Neural cell (in vitro differentiated cells): ENCODE data around the gene NCLN. TPM values are rescaled to one million over a fixed set of nuclear protein-coding genes. Genes with fewer than 3 reads are reported as not detected.
"Not testable (repeated sequence)": the region's sequence is repeated elsewhere in the genome, so short reads cannot be mapped to it uniquely, and the experiment has no call there.

Experiments used
- H2AFZ ChIP-seq: fragments of 200-600, 300-800 bp; sonication (generic), shearing (Covaris generic); 2 replicates; pipeline ENCODE4 v1.6.0; 2014; ENCODE audit warnings: low read depth, mild to moderate bottlenecking, antibody characterized with exemption, low read length, moderate library complexity
- H3F3A ChIP-seq: fragments of 200-600 bp; shearing (Covaris generic); 2 replicates; pipeline ENCODE4 v1.6.1; 2016; ENCODE audit warnings: mild to moderate bottlenecking, moderate library complexity, mixed read lengths, antibody characterized with exemption, low read length; ENCODE audit not compliant: insufficient read depth, poor library complexity, severe bottlenecking
- H3K27ac ChIP-seq: fragments of 200-600, 300-800 bp; sonication (generic), shearing (Covaris generic); 2 replicates; pipeline ENCODE4 v1.5.1; 2014; ENCODE audit warnings: mild to moderate bottlenecking, low read length, moderate library complexity
- H3K27me3 ChIP-seq: fragments of 300-800, 200-600 bp; sonication (generic), shearing (Covaris generic); 2 replicates; pipeline ENCODE4 v1.6.0; 2014; ENCODE audit warnings: mild to moderate bottlenecking, low read depth, low read length, moderate library complexity; ENCODE audit not compliant: insufficient read depth
- H3K36me3 ChIP-seq: fragments of 300-800, 200-600 bp; sonication (generic), shearing (Covaris generic); 2 replicates; pipeline ENCODE4 v1.5.1; 2014; ENCODE audit warnings: mild to moderate bottlenecking, antibody characterized with exemption, low read length, moderate library complexity; ENCODE audit not compliant: insufficient read depth
- H3K4me2 ChIP-seq: fragments of 300-800, 200-600 bp; sonication (generic), shearing (Covaris generic); 2 replicates; pipeline ENCODE4 v1.6.0; 2014; ENCODE audit warnings: mild to moderate bottlenecking, low read length
- H3K4me3 ChIP-seq: fragments of 300-800, 200-600 bp; sonication (generic), shearing (Covaris generic); 2 replicates; pipeline ENCODE4 v1.5.1; 2014; ENCODE audit warnings: mild to moderate bottlenecking, low read length, moderate library complexity
- H3K79me2 ChIP-seq: fragments of 200-600 bp; shearing (Covaris generic); replicated peaks from 2 replicates; pipeline ENCODE4 v1.6.0; 2014; ENCODE audit warnings: mild to moderate bottlenecking, low read length, moderate library complexity; ENCODE audit not compliant: insufficient read depth
- H3K9ac ChIP-seq: fragments of 300-800, 200-600 bp; sonication (generic), shearing (Covaris generic); 2 replicates; pipeline ENCODE4 v1.6.1; 2016; ENCODE audit warnings: mild to moderate bottlenecking, low read length, mixed read lengths
- H3K9me2 ChIP-seq: fragments of 200-600 bp; shearing (Covaris generic); 2 replicates; pipeline ENCODE4 v1.6.1; 2016; ENCODE audit warnings: mild to moderate bottlenecking, low read length, mixed read lengths; ENCODE audit not compliant: insufficient read depth
- H3K9me3 ChIP-seq: fragments of 200-600, 300-800 bp; sonication (generic), shearing (Covaris generic); 2 replicates; pipeline ENCODE4 v1.6.1; 2016; ENCODE audit warnings: mild to moderate bottlenecking, mixed run types, low read length, moderate library complexity, mixed read lengths
- H4K20me1 ChIP-seq: fragments of 200-600 bp; shearing (Covaris generic); 2 replicates; pipeline ENCODE4 v1.6.1; 2016; ENCODE audit warnings: mild to moderate bottlenecking, mixed run types; ENCODE audit not compliant: insufficient read depth
- EP300 ChIP-seq: fragments of 450-650 bp; conservative IDR thresholded peaks from 2 replicates; pipeline ENCODE4 v1.6.1; 2014; ENCODE audit warnings: antibody characterized with exemption, mild to moderate bottlenecking, moderate library complexity; ENCODE audit not compliant: poor library complexity, severe bottlenecking
- EZH2 ChIP-seq: fragments of 200-600, 300-800 bp; shearing (Covaris generic), sonication (generic); IDR thresholded peaks from 2 replicates; pipeline ENCODE4 v1.6.1; 2014; ENCODE audit warnings: antibody characterized with exemption, low read length, borderline replicate concordance, mild to moderate bottlenecking; ENCODE audit not compliant: insufficient read depth, poor library complexity, severe bottlenecking
- MXI1 ChIP-seq: fragments of 450-650 bp; conservative IDR thresholded peaks from 2 replicates; pipeline ENCODE4 v1.6.1; 2014; ENCODE audit warnings: antibody characterized with exemption, mild to moderate bottlenecking; ENCODE audit not compliant: poor library complexity, severe bottlenecking
- POLR2AphosphoS5 ChIP-seq: IDR thresholded peaks from 2 replicates; pipeline ENCODE4 v1.6.1; 2012
- RAD21 ChIP-seq: fragments of 450-650 bp; conservative IDR thresholded peaks from 2 replicates; pipeline ENCODE4 v1.6.1; 2014; ENCODE audit warnings: antibody characterized with exemption, mild to moderate bottlenecking, moderate library complexity
- SMC3 ChIP-seq: fragments of 450-650 bp; conservative IDR thresholded peaks from 2 replicates; pipeline ENCODE4 v1.6.1; 2014; ENCODE audit warnings: antibody characterized with exemption, mild to moderate bottlenecking, moderate library complexity; ENCODE audit not compliant: poor library complexity
- TAF1 ChIP-seq: IDR thresholded peaks from 2 replicates; pipeline ENCODE4 v1.6.1; 2012; ENCODE audit warnings: low read depth
- polyA plus RNA-seq: library from polyadenylated mRNA; depleted of rRNA; stranded (reverse); fragments of >200 nt; gene quantifications from 2 replicates; pipeline ENCODE4 v1.2.3, GENCODE V29; 2014
- TF ChIP-seq, protein P1 (sequence below): fragments of 450-650 bp; IDR thresholded peaks from 2 replicates; pipeline ENCODE4 v1.5.1; 2014; ENCODE audit warnings: antibody characterized with exemption, mild to moderate bottlenecking, moderate library complexity; ENCODE audit not compliant: poor library complexity, severe bottlenecking
- TF ChIP-seq, protein P2 (sequence below): IDR thresholded peaks from 2 replicates; pipeline ENCODE4 v1.6.1; 2012; ENCODE audit warnings: borderline replicate concordance

The NCLN gene
- polyA plus RNA-seq, 1 donor from 2014 or later = 23.5 TPM

DNA sequence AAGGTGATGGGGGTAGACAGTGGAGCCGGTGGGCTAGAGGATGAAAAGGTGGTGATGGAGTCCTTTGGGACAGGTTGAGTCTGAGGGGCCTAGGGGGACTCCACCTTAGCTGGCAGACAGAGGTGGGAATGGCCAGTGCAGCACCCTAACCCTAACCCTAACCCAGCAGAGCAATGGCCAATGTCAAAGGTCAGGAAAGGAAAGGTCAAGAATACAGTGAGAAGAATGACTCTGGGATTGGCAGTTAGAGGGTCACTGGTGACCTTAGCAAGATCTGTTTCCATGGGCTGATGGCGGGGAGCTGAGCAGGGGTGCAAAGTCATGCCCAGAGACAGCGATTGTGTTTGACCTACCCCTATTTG is 33.3 kb upstream of the NCLN start:
- no peaks in the 10 kb centered on the region for H3F3A ChIP-seq
- no peaks in the 10 kb centered on the region for H3K9me3 ChIP-seq
- H3K4me2 ChIP-seq = no peak overlapping the region
- no peaks in the 10 kb centered on the region for H3K9me2 ChIP-seq
- H3K9ac ChIP-seq = no peak overlapping the region
- H3K27me3 ChIP-seq = no peaks in the 10 kb centered on the region
- no peak overlapping the region for H3K27ac ChIP-seq
- no peak overlapping the region for H2AFZ ChIP-seq
- H3K79me2 ChIP-seq = no peaks in the 10 kb centered on the region
- TF ChIP-seq RAD21 (no peak), EZH2 (no peak), POLR2AphosphoS5 (no peak), TAF1 (no peak), EP300 (no peak), SMC3 (no peak), MXI1 (no peak)
- TF ChIP-seq, protein P1, sequence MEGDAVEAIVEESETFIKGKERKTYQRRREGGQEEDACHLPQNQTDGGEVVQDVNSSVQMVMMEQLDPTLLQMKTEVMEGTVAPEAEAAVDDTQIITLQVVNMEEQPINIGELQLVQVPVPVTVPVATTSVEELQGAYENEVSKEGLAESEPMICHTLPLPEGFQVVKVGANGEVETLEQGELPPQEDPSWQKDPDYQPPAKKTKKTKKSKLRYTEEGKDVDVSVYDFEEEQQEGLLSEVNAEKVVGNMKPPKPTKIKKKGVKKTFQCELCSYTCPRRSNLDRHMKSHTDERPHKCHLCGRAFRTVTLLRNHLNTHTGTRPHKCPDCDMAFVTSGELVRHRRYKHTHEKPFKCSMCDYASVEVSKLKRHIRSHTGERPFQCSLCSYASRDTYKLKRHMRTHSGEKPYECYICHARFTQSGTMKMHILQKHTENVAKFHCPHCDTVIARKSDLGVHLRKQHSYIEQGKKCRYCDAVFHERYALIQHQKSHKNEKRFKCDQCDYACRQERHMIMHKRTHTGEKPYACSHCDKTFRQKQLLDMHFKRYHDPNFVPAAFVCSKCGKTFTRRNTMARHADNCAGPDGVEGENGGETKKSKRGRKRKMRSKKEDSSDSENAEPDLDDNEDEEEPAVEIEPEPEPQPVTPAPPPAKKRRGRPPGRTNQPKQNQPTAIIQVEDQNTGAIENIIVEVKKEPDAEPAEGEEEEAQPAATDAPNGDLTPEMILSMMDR = no peak
- TF ChIP-seq, protein P2, sequence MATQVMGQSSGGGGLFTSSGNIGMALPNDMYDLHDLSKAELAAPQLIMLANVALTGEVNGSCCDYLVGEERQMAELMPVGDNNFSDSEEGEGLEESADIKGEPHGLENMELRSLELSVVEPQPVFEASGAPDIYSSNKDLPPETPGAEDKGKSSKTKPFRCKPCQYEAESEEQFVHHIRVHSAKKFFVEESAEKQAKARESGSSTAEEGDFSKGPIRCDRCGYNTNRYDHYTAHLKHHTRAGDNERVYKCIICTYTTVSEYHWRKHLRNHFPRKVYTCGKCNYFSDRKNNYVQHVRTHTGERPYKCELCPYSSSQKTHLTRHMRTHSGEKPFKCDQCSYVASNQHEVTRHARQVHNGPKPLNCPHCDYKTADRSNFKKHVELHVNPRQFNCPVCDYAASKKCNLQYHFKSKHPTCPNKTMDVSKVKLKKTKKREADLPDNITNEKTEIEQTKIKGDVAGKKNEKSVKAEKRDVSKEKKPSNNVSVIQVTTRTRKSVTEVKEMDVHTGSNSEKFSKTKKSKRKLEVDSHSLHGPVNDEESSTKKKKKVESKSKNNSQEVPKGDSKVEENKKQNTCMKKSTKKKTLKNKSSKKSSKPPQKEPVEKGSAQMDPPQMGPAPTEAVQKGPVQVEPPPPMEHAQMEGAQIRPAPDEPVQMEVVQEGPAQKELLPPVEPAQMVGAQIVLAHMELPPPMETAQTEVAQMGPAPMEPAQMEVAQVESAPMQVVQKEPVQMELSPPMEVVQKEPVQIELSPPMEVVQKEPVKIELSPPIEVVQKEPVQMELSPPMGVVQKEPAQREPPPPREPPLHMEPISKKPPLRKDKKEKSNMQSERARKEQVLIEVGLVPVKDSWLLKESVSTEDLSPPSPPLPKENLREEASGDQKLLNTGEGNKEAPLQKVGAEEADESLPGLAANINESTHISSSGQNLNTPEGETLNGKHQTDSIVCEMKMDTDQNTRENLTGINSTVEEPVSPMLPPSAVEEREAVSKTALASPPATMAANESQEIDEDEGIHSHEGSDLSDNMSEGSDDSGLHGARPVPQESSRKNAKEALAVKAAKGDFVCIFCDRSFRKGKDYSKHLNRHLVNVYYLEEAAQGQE = no peak
- H4K20me1 ChIP-seq = no peaks in the 10 kb centered on the region
- H3K36me3 ChIP-seq = no peaks in the 10 kb centered on the region
- no peak overlapping the region for H3K4me3 ChIP-seq

DNA sequence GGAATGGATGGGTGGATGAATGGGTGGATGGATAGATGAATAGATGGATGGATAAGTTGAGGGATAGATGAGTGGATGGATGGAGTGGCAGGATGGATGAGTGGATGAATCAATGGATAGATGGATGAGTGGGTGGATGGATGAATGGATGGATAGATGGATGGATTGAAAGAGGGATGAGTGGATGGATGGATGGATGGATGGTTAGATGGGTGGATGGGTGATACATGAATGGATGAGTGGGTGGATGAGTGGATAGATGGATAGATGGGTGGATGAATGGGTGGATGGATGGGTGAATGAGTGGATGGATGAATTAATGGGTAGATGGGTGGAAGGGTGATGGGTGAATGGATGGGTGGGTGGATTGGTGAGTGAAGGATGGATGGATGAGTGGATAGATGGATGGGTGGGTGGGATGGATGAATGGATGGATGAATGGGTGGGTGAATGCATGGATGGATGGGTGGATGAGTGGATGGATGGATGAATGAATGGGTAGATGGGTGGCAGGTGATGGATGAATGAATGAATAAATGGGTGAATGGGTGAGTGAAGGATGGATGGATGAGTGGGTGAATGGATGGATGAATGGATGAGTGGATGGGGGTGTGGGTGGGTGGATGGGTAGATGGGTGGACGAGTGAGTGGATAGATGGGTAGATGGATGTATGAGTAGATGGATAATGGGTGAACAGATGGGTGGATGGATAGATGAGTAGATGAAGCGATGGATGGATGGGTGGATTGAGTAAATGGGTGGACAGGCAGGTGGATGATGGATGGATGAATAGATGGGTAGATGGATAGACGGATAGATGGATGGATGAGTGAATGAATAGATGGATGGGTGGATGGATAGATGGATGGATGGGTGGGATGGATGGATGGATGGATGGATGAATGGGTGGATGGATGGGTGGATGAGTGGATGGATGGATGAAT is 32.2 kb upstream of the NCLN start:
- Histone ChIP-seq H3K36me3 (no peaks in the 10 kb centered on the region), H3K27ac (no peak overlapping the region), H3K27me3 (no peaks in the 10 kb centered on the region), H3K9ac (no peak overlapping the region), H4K20me1 (no peaks in the 10 kb centered on the region), H3F3A (no peaks in the 10 kb centered on the region), H3K79me2 (no peaks in the 10 kb centered on the region), H3K4me2 (no peak overlapping the region), H3K4me3 (no peak overlapping the region), H3K9me2 (no peaks in the 10 kb centered on the region), H3K9me3 (no peaks in the 10 kb centered on the region), H2AFZ (no peak overlapping the region)
- TF ChIP-seq, protein P2 = no peak

DNA sequence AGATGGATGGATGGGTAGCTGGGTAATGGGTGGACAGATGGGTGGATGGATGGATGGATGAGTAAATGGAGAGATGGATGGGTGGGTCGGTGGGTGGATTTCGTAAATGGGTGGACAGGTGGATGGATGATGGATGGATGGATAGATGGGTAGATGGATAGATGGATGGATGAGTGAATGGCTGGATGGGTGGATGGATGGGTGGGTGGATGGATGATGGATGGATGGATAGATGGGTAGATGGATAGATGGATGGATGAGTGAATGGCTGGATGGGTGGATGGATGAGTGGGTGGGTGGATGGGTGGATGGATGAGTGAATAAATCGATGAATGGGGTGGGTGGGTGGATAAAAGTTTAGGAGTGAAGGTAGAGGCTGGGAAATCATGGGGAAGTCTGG is 31.3 kb upstream of the NCLN start:
- not testable (repeated sequence) for H3K27me3 ChIP-seq, H3K36me3 ChIP-seq, H3K4me2 ChIP-seq, H3K79me2 ChIP-seq, H3K27ac ChIP-seq, H3K9ac ChIP-seq, H4K20me1 ChIP-seq, H3F3A ChIP-seq, H2AFZ ChIP-seq, H3K4me3 ChIP-seq, H3K9me2 ChIP-seq, H3K9me3 ChIP-seq
